Motor neuron (in vitro differentiated cells): ENCODE data around the gene PKDCC. TPM values are rescaled to one million over a fixed set of nuclear protein-coding genes. Genes with fewer than 3 reads are reported as not detected.
"Not testable (repeated sequence)": the region's sequence is repeated elsewhere in the genome, so short reads cannot be mapped to it uniquely, and the experiment has no call there.

Source experiments
- ATAC-seq, 8 experiments: fragments of 200-7000 bp; cut with Tn5 transposase; replicated peaks in 6 of 8; 2 replicates each; pipeline ENCODE4 v1.8.0; 2021; ENCODE audit warnings: mild to moderate bottlenecking in 8 of 8, moderate library complexity in 8 of 8
- H3K27ac ChIP-seq, 2 donors: fragments of 250-450 bp; sonication (Bioruptor Pico); 2 replicates each; pipeline ENCODE4 v1.9.0; 2021; ENCODE audit warnings: antibody characterized with exemption in 2 of 2, mild to moderate bottlenecking in 2 of 2, moderate library complexity in 1 of 2
- H3K4me1 ChIP-seq, 2 donors: fragments of 250-450 bp; sonication (Bioruptor Pico); replicated peaks in 1 of 2; 2 replicates each; pipeline ENCODE4 v1.6.1; 2021; ENCODE audit warnings: antibody characterized with exemption in 2 of 2, mild to moderate bottlenecking in 2 of 2, moderate library complexity in 1 of 2
- H3K4me3 ChIP-seq, 5 donors: fragments of 250-450 bp; sonication (Bioruptor Pico); 2 replicates each; pipeline ENCODE4 v1.9.0; 2021; ENCODE audit warnings: antibody characterized with exemption in 5 of 5, mild to moderate bottlenecking in 5 of 5, moderate library complexity in 4 of 5
- WGBS, 10 experiments: fragments of 450-650 bp; shearing (Covaris generic); methylation state at CpG; one replicate each; pipeline ENCODE4 v1.0.0; 2022; 5-methylcytosine and 5-hydroxymethylcytosine counted together
- in situ Hi-C, 9 experiments: fragments of 400-800 bp; cut with MboI; loops; one replicate each; pipeline ENCODE4 v1.15.0; 2021; ENCODE audit warnings: low sequenced_read_pairs in 9 of 9, low pct_unique_long_range_greater_than_20kb in 2 of 9; ENCODE audit not compliant: unreplicated experiment in 9 of 9
- total RNA-seq, 8 experiments: library from RNA; unstranded; fragments of 300-600 nt; gene quantifications; 2 replicates each; pipeline versions ENCODE4 v1.2.3 to v1.2.4, GENCODE V29; 2022

PKDCC gene
- total RNA-seq, 8 experiments from 2014 or later: 5.2 to 140 (median 17.3) TPM

- ATAC-seq, H3K4me3 ChIP-seq, H3K27ac ChIP-seq, in situ Hi-C loops, H3K4me1 ChIP-seq: not testable (repeated sequence)
- WGBS, 10 experiments: 60 to 100% (median 94%) methylated on average over 1 to 9 of the region's 9 CpGs
Measured at GRCh38 chr2:42067001-42067400, 19.2 kb downstream of the PKDCC start.

GRCh38 chr2:42067521-42067920, 19.7 kb downstream of the PKDCC start:
- peaks cover 3 to 6% of the 10 kb centered on the region in 2 donors for H3K4me1 ChIP-seq
- ATAC-seq: no peak
- H3K27ac ChIP-seq: no peak overlapping the region
- no peak overlapping the region for H3K4me3 ChIP-seq
- in situ Hi-C loops: no loop called here
- WGBS, 10 experiments: 20 to 98% (median 88%) methylated on average over 3 to 8 of the region's 8 CpGs; no CpG with 5 or more reads in 1 of the 10 experiments

DNA sequence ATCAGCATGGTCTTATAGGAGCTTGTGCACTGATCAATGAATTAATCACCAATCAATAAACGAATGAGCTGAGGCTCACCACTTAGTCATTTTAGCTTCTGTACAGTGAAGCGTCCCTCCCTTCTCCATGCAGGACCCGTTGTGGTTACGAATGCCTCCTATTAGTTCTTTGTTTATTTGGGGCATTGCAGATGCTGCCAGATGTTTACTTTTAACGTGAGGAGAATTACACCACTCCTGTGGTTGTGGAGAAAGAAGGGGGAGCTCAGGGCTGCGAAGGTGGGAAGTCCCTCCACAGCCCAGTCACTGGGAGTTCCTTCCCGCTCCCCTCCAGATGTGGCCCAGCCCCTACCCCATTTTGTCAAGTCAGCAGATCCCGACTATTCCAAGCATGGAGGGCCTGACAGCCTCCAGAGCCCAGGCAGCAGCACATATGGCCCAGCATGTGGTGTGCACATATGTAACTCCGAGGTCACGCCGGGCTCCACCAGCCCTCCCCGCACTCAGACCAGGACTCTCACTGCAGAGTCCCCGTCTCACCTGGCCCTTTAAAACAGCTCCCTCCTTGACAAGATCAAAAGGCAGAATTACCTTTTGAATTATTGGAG, 20.9 kb downstream of the PKDCC start:
- in situ Hi-C loops: no loop called here
- Histone ChIP-seq H3K4me3 (no peak overlapping the region), H3K4me1 (peaks cover 8 to 15% of the 10 kb centered on the region in 2 donors), H3K27ac (no peak overlapping the region)
- no peak for ATAC-seq
- 22 to 100% (median 80%) methylated on average over 1 to 6 of the region's 13 CpGs; no CpG with 5 or more reads in 2 of the 10 experiments for WGBS, 10 experiments

- Histone ChIP-seq H3K4me1 (peaks cover 8 to 15% of the 10 kb centered on the region in 2 donors), H3K27ac (no peak overlapping the region), H3K4me3 (no peak overlapping the region)
- in situ Hi-C loops: no loop called here
- ATAC-seq: peak in 4 of 8 experiments; percentile 32 to 83 (median 58)
- WGBS, 10 experiments: 0 to 80% (median 50%) methylated on average over 1 to 2 of the region's 2 CpGs; no CpG with 5 or more reads in 3 of the 10 experiments
Measured at GRCh38 chr2:42069568-42069967, 21.7 kb downstream of the PKDCC start.

GRCh38 chr2:42071791-42072190, 24.0 kb downstream of the PKDCC start:
- H3K4me3 ChIP-seq: no peak overlapping the region
- H3K27ac ChIP-seq: no peak overlapping the region
- in situ Hi-C loops: no loop called here
- H3K4me1 ChIP-seq: peaks cover 8 to 15% of the 10 kb centered on the region in 2 donors
- WGBS, 10 experiments: 60 to 100% (median 90%) methylated on average over 1 to 2 of the region's 4 CpGs; no CpG with 5 or more reads in 2 of the 10 experiments
- no peak for ATAC-seq

DNA sequence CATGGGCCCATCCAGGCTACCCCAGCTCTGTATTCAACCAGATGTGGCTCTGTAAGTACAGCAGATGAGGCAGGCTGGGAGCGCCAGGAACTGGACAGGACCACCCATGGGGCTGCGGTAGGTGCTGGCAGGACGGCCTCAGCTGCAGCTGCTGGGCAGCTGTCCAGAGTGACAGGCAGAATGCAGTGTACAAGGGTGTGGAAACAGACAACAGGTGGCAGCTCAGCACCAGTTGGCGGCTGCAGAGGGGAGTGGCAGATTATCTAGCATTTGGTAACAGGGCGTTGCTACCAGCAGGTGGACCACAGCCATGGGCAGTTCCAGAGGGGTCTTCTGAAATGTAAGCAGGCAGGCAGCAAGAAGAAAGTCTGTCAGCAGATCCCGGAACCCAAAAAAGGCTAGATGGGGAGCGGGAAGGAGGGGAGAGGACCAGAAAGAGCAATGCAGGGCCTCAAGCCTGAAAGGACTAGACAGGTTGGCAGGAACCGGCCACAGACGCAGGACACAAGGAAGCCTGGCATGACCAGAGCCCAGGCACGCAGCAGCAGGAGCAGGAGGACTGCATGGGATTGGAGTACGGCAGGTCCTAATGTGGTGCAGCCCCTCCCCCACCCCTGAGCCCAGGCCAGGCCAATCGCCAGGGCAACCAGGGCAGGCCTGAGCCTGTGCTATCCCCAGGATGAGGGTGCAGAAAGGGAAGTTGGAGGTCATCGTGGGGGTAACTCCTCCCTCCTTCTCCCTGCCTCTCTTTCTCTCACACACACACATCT, 24.7 kb downstream of the PKDCC start:
- in situ Hi-C loops: no loop called here
- ATAC-seq: peak; percentile 56 to 84 (median 74)
- no peak overlapping the region for H3K4me3 ChIP-seq
- WGBS, 10 experiments: 20 to 100% (median 62%) methylated on average over 1 to 6 of the region's 13 CpGs; no CpG with 5 or more reads in 5 of the 10 experiments
- no peak overlapping the region for H3K27ac ChIP-seq
- peaks cover 8 to 15% of the 10 kb centered on the region in 2 donors for H3K4me1 ChIP-seq

GRCh38 chr2:42073739-42074503, 26.1 kb downstream of the PKDCC start:
- peak in 3 of 8 experiments; percentile 30 to 85 (median 33) for ATAC-seq
- H3K4me1 ChIP-seq: peaks cover 8 to 15% of the 10 kb centered on the region in 2 donors
- WGBS, 10 experiments: 0 to 100% (median 4%) methylated on average over 1 to 2 of the region's 2 CpGs; no CpG with 5 or more reads in 4 of the 10 experiments
- in situ Hi-C loops: no loop called here
- H3K4me3 ChIP-seq: no peak overlapping the region
- no peak overlapping the region for H3K27ac ChIP-seq

DNA sequence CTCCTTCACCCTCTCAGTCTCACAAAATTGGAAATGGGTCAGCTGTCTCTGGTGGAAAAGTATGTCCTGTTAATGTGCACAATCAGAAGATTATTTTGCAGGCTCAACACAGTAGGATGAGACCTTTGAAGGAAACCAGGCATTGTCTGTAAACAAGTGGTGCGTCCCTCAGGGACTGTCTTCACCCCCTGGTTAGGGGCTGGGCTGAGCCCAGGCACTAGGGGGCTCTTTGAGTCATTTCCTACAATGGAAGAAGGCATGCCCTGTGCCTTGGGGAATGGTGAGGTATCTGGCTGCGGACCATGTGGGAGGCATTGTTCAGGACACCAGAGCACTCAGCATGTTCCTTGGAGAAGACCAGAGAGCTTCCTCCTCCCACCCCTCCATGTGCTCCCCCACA, 26.8 kb downstream of the PKDCC start:
- in situ Hi-C loops: loop anchor here in 1 of 9 experiments (25.0 kb wide), 1 partner anchor 588 kb away; no protein-coding TSS in a partner anchor
- no peak overlapping the region for H3K27ac ChIP-seq
- H3K4me3 ChIP-seq: no peak overlapping the region
- no peak for ATAC-seq
- 80 to 100% (median 92%) methylated on average over 1 of the region's 2 CpGs; no CpG with 5 or more reads in 6 of the 10 experiments for WGBS, 10 experiments
- peaks cover 8 to 12% of the 10 kb centered on the region in 2 donors for H3K4me1 ChIP-seq

DNA sequence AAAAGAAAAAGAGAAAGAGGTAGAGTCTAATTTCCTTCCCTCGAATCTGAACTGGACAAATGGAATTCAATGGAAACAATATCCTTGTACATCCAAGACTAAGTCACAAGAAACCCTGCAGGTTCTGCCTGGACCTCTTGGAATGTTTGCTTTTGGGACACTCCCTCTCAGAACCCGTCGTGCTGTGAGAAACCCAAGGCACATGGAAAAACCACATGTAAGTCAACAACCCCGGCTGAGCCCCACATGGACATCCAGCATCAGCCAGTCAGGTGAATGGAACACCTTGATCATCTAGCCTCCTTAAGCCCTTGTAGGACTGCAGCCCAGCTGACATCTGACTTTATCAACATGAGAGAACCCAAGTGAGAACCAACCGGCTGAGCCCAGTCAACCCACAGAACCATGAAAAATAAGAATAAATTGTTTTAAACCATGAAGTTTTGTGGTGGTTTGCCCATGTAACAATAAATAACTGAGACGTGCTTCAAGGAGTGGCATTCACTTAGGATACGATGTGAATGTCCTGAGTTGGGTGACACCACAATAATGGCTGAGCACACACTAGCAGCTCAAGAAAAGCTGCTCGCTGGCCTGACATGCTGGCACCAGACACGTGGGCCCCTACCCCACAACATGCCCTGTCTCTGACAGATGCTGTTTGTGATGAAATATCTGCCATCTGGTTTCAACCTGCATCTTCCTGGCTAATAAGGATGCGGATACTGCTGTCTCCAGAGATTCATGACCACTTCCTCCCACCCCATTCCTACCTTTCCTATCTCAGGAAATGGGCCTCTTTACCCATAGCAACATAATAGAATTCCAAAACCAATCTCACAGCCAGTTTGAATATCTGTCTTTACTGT, 28.8 kb downstream of the PKDCC start:
- H3K4me1 ChIP-seq: peaks cover 8 to 12% of the 10 kb centered on the region in 2 donors
- in situ Hi-C loops: loop anchor here in 1 of 9 experiments (25.0 kb wide), 1 partner anchor 586 kb away; no protein-coding TSS in a partner anchor
- 20 to 94% (median 83%) methylated on average over 1 to 9 of the region's 10 CpGs for WGBS, 10 experiments
- no peak for ATAC-seq
- H3K27ac ChIP-seq: no peak overlapping the region
- H3K4me3 ChIP-seq: no peak overlapping the region

- no peak for ATAC-seq
Measured at GRCh38 chr2:42077343-42077742, 29.5 kb downstream of the PKDCC start.

DNA sequence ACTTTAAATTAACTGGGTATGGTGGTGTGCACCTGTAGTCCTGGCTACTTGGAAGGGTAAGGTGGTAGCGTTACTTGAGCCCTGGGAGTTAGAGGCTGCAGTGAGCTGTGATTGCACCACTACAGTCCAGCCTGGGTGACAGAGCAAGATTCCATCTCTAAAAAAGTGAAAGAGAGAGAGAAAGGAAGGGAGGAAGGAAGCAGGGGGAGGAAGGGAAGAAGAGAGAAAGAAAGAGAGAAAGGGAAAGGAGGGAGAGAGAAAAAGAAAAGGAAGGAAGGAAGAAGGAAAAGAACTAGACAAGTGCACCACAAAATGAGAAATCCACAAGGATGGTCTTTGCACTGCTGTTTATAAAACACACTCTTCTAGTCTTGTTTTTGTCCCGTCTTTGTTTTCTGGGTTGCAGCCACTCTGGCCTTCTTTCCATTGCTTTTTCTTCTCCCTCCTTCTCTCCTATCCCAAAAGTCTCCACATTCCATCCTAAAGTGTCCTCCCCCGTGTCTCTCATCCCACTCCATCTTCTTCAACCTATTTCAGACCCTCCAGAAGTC, 32.0 kb downstream of the PKDCC start:
- no peak for ATAC-seq
- 26 to 100% (median 69%) methylated on average over 1 to 3 of the region's 3 CpGs for WGBS, 10 experiments
- H3K27ac ChIP-seq: no peak overlapping the region
- H3K4me1 ChIP-seq: peaks cover 0 to 10% of the 10 kb centered on the region in 2 donors
- H3K4me3 ChIP-seq: no peak overlapping the region
- in situ Hi-C loops: loop anchor here in 8 of 9 experiments (5.0 to 25.0 kb wide), 4 partner anchors 205 to 582 kb away; no protein-coding TSS in a partner anchor

More at GRCh38 chr2:42077343-42077742, 29.5 kb downstream of the PKDCC start:
- Histone ChIP-seq H3K4me3 (no peak overlapping the region), H3K27ac (no peak overlapping the region), H3K4me1 (peaks cover 7 to 10% of the 10 kb centered on the region in 2 donors)
- 8 to 90% (median 78%) methylated on average over 1 to 2 of the region's 2 CpGs; no CpG with 5 or more reads in 5 of the 10 experiments for WGBS, 10 experiments
- in situ Hi-C loops: loop anchor here in 1 of 9 experiments (25.0 kb wide), 1 partner anchor 585 kb away; no protein-coding TSS in a partner anchor
